K562 (cell line): Measurements from ENCODE around the gene ABCA8.

ENCODE experiments used
- POLR2A ChIP-seq: fragments of 450-650 bp; conservative IDR thresholded peaks from 2 replicates; pipeline ENCODE4 v1.6.1; 2016
- TF ChIP-seq, protein P1 (sequence below), 2 experiments: fragments of 450-650 bp in 1 of 2; sonication (generic) in 1 of 2; formaldehyde crosslinking in 1 of 2; IDR thresholded peaks in 1 of 2; conservative IDR thresholded peaks in 1 of 2; 2 replicates each; pipeline versions ENCODE4 v1.6.1 to v1.8.1; 2016 to 2023; ENCODE audit warnings: mild to moderate bottlenecking in 2 of 2, moderate library complexity in 2 of 2, inconsistent platforms in 1 of 2, missing genetic modification reagents in 1 of 2

DNA sequence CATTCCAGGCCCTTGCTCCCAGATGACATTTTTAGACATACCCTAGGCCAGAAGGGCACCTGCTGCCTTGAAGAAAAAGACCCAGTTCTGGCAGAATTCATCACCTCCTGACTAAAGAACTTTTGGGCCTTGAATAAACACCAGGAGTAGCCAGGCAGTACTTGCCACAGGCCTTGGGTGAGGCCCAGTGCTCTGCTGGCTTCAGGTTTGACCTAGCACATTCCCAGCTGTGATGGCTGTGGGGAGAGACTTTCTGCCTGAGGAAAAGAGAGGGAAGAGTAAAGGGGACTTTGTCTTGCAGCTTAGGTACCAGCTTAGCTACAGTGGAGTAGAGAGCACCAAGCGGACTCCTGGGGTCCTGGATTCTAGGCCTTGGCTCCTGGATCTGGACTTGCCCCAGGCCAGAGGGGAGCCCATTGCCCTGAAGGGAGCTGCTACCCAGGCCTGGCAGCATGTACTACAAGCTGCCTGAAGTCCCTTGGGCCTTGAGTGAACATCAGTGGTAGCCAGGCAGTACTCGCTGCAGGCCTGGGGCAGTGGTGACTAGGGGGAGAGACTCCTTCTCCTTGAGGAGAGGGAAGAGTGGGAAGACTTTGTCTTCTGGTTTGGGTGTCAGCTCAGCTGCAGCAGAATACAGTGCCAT is 44.3 kb downstream of the ABCA8 start:
- TF ChIP-seq POLR2A = no peak
- TF ChIP-seq, protein P1, sequence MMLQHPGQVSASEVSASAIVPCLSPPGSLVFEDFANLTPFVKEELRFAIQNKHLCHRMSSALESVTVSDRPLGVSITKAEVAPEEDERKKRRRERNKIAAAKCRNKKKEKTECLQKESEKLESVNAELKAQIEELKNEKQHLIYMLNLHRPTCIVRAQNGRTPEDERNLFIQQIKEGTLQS (IDR thresholded peaks at IDR 0.05) = no peak
- TF ChIP-seq, protein P1 (CRISPR knock-in tag; conservative IDR thresholded peaks at IDR 0.05) = no peak
